GDM1 (cell line): Measurements from ENCODE around the gene PRKCE.

Source experiments
- DNase-seq: peaks from one replicate; lab custom pipeline; 2025; lab: John Stamatoyannopoulos, UW

The PRKCE gene

GRCh38 chr2:45780541-45781463 lies 129.3 kb downstream of the PRKCE start:
- no peak for DNase-seq

- DNase-seq, result no peak
Measured at GRCh38 chr2:45781464-45781811, 130.0 kb downstream of the PRKCE start.

- DNase-seq, result no peak
Measured at GRCh38 chr2:45782436-45782835, 131.0 kb downstream of the PRKCE start.

GRCh38 chr2:45782986-45783385 lies 131.5 kb downstream of the PRKCE start:
- no peak for DNase-seq

- no peak for DNase-seq
Measured at GRCh38 chr2:45786030-45786835, 134.8 kb downstream of the PRKCE start.

- DNase-seq, result no peak
Measured at GRCh38 chr2:45786836-45787357, 135.4 kb downstream of the PRKCE start.

GRCh38 chr2:45788401-45788800 lies 136.9 kb downstream of the PRKCE start:
- no peak for DNase-seq

GRCh38 chr2:45789317-45789716 lies 137.8 kb downstream of the PRKCE start:
- DNase-seq, result no peak

GRCh38 chr2:45789961-45790723 lies 138.7 kb downstream of the PRKCE start:
- no peak for DNase-seq

GRCh38 chr2:45793305-45793962 lies 142.0 kb downstream of the PRKCE start:
- no peak for DNase-seq

GRCh38 chr2:45794134-45794617 lies 142.7 kb downstream of the PRKCE start:
- no peak for DNase-seq

GRCh38 chr2:45796500-45796899 lies 145.0 kb downstream of the PRKCE start:
- DNase-seq, result no peak

- no peak for DNase-seq
Measured at GRCh38 chr2:45797451-45798230, 146.2 kb downstream of the PRKCE start.

GRCh38 chr2:45799679-45800381 lies 148.4 kb downstream of the PRKCE start:
- DNase-seq, result no peak

- DNase-seq, result no peak
Measured at GRCh38 chr2:45802499-45803138, 151.1 kb downstream of the PRKCE start.

GRCh38 chr2:45804987-45805755 lies 153.7 kb downstream of the PRKCE start:
- DNase-seq, result no peak

- DNase-seq, result no peak
Measured at GRCh38 chr2:45806563-45807358, 155.3 kb downstream of the PRKCE start.

GRCh38 chr2:45808294-45808800 lies 156.9 kb downstream of the PRKCE start:
- no peak for DNase-seq
